HG02588 (cell line): ENCODE data around the gene CFDP1.

Experiments used
- ATAC-seq: cut with Tn5 transposase; IDR thresholded peaks from one replicate; pipeline ENCODE4 v1.9.1; 2021; ENCODE audit warnings: mild to moderate bottlenecking, moderate library complexity; ENCODE audit not compliant: unreplicated experiment

CFDP1 gene

DNA sequence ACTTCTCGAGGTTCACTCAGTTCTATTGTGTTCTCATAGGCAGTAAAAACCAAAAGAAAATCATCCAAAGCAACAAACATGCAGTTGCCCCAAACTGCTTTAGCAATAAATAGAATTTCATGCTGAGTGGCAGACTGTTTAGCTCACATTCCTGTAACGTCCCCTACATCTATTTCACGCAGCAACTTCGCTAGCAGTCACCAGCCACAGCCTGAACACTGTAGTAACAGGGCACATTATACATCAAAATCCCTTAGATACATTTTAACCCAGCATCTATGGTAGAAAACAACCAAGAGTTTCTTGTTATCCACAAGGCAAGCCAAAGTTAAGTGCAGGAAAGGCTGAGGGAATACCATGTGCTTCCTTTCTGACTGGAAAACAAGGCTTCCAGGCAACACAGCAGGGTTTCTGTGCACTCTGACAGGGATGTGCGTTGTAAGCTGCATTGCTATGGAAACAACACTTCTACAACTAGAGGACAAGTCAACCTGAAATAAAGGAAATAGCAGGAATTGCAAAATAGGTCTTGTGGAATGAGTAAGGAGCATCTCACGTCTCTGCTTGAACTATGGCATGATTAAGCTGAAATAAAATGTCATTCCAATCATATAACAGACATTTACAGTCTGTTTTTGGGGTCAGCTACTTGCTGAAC is 55.4 kb downstream of the CFDP1 start:
- ATAC-seq, result no peak

DNA sequence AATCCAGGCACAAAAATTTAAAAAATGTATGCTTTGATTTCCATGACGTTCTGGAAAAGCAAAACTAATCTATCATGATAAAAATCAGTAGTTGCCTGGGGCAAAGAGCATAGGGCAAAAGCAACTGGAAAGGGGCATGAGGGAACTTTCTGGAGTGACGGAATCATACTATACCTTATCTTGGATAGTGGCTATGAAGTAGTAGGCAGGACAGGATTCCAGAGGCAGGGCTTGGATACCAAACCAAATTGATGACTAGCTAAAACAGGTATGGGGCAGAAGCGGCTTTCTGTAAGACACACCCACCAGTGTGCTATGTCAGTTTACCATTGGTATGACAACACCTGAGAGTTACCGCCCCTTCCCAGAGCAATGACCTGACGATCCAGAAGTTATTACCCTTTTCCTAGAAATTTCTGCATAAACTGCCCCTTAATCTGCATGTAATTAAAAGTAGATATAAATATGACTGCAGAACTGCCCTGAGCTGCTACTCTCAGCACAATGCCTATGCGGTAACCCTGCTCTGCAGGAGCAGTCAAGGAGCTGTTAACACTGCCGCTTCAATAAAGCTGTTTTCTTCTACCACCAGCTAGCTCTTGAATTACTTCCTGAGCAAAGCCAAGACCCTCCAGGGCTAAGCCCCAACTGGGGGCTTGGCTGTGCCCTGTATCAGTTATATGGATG is 56.7 kb downstream of the CFDP1 start:
- ATAC-seq, result no peak

DNA sequence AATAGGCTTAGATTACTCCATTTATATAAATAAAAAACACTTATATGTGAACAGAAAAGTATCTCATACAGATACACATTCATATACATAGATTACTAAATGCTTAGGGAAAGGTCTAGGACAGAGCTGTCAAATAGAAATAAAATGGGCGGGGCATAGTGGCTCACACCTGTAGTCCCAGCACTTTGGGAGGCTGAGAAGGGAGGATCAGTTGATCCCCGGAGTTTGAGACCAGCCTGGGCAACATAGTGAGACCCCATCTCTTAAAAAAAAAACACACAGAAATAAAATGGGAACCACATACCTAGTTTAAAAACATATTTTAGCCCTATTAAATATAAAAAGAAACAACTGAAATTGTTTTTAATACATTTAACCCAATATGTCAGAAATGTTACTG is 58.9 kb downstream of the CFDP1 start:
- no peak for ATAC-seq

DNA sequence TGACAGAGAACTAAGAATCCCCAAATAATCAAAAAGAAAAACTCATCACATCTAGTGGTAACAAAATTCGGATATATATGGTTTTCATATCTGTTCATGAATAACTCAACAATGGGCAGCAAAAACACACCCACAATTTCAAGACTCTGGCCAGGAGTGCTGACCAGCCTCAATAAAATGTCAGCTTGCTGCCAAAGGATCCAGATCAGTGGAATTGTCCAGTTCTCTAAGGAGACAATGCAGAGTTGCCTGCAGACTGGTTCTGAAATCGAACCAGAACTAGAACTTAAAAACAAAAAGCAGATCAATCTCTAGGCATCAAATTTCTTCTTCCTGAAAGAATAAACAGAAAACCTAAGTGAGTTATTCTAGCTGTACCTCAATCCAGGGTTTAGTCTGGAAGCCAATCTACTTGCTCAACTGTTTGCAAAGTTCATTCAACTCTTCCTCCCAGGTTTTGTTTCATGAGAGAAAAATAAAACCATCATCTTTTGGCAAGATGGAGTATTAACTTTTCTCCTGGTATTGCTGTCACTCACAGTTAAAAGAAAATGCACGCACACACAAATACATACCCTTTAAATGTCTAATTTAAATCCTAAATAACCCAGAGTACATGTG is 61.0 kb downstream of the CFDP1 start:
- ATAC-seq, result no peak

DNA sequence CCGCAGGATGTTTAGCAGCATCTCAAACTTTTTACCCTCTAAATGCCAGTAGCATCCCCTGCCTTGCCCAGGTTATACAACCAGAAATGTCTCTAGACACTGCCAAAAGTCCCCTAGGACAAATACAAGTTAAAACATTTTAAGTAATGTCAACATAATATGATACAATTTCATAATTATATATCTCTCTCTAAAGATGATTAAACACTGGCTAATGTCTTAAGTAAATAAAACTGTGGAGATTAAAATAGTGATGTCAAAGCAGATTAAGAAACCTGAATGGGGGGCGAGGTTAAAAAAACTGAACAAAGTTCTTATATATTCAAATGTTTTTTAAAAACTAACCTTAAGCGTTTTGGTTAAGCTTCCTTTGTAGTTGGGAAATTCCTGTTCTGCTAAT is 62.1 kb downstream of the CFDP1 start:
- ATAC-seq, result no peak

DNA sequence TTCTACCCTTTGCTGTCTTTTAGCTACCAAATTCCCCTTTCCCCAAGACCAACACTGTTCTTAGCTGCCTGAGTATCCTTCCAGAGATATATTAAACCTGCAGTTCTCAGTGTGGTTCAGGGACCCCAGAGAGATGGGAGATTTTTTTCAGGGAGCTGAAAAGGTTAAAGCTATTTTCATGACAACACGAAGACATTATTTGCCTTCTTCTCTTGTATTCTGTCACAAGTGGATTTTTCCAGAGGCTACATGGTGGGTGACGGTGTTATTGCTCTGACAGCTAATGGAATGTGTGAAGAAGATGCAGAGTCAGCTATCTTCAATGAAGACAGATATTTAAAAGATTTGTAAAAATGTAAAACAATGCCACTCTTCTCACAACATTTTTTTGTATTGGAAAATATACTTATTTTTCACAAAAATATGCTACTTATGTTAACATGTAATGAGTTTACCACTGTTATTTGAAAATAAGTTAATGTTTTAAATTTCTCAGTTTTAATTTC is 69.0 kb downstream of the CFDP1 start:
- ATAC-seq, result no peak

DNA sequence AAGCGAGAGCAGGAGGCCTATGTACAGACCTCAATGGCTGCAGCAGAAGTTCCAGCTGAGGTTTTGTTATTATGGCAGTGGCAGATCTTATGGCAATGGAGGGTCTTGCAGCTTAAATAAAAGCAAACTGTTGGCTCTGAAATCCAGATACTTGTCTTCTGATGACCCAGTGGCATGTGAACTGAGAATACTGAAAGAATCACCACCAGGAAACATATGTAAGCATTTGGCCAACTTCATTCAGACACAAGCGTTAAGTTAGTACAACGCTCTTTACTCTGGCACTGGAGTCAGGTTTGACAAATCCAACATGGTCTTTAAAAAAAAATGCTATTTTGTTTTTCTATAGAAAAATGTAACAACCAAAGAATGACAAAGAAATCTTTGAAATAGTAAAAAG is 70.5 kb downstream of the CFDP1 start:
- ATAC-seq, result no peak

DNA sequence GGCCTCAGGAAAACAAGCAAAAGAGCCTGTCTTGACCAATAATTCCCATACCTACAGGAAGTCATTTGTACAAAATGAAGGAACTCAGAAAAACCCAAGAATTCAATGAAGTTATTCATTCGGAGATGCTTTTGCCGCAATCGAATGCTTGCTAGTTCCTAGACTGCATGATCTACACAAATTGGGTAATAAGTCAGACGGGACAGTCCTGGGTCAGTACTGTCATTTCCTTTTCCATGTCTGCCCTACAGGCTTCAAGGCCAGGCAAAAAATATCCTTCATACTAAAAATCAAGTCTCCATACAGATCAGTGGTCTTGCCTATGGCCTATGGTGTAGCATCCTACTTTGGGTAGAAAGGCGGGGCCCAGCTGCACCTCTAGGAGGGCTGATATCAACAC is 71.4 kb downstream of the CFDP1 start:
- no peak for ATAC-seq

DNA sequence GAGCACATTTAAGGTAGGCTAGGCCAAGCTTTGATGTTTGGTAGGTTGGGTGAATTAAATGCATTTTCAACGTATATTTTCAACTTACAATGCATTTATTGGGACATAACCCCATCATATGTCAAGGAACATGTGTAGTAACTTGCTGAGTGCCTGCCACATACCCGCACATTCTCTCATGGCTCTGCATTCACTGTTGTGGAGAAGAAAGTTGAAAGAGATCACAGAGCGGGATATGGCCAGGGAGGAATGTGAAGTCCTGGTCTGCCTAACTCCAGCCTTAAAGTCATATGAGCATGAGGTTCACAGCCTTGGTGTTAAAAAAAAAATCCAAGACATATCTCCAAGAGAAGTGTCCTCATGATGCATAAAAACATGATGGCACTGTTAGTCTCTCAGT is 79.1 kb downstream of the CFDP1 start:
- no peak for ATAC-seq

DNA sequence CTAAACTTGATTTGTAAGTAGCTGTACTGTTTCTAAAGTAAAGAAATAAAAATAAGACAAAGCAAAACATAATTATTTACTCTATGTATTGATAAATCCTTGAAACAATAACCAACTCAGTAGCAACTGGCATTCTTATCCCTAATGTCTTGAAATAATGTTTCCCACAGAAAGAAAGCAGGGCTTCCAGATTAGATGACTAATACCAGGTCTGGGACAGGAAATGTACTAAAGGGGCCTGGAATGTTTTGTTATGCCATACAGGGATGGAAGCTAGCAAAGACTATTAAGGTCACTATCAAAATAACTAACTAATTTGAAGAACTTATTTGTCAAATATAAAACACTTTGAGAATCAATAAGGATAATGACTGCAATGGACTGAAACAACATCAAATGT is 82.1 kb downstream of the CFDP1 start:
- no peak for ATAC-seq

DNA sequence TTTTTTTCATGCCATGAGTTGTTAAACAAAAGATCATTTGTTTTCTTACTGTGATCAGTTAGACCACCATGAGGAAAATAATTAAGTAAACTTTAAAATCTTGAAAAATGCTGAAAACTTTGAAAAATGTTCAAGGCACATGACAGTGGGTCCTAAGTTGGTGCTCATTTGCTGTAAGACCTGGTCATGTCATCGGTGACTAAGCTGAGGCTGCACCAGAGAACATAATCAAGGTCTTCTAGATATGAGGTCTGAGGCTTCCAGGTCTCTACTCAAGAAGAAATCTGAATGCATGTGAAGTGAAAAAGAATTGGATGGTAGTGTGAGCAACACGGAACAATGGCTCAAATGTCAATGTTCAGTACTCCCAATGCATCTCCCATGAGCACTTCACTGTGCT is 87.6 kb downstream of the CFDP1 start:
- no peak for ATAC-seq

DNA sequence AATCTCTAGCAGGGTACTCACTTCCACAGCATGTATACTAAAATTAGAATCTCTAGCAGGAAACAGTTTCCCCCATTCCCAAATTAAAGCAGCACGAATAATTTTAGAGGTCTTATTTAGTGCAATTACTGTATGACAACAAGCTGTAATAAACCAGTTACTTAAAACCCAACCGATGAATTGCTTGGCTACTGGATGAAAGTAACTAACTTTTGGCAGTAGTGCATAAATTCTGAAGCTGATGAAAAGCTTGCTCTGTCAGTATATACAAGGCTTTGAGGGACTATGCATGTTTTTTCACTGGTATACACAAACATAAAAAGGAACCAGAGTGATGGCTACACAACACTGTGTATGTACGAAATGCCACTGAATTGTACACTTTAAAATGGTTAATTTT is 89.4 kb downstream of the CFDP1 start:
- ATAC-seq, result no peak

DNA sequence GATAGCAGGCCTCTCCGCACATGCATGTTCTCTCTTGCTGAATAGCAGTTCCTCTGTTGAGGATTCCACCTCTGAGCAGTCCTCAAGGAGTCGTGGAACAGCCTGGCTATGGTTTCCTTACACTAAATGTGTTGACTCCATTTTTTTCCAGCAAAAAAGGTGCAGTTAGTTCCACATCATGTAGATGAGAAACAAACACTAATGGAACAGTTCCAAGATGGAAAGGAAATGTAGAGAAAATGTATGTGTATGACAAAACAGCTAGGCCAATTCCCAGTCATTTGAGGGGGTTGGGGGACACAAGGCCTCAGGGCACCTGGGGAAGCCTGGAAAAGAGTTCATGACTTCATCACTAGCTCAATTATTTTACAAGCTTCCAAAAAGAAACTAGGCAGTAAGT is 90.0 kb downstream of the CFDP1 start:
- ATAC-seq, result no peak

DNA sequence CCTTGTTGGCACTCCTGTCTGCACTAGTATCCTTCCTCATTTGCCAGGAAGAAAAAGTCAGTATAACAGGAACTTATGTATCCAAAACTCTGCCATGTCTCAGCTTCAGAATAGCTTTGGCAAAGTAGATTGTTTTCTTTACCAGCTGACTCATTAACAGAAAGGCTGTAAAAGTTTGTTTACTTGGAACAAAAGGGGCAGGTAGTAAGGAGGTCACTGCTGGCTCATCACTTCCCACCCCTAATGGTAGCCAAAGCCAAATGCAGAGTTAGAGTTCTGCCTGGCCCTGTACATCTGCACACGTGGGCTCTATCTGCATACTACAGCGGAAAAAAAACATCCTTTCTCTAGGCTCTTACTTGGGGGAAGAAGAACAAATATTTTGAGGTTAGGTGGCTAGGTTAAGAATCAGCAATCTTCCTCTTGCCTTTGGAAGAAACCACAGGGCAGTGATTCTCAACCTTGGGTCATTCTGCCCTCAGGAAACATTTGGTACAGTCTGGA is 90.9 kb downstream of the CFDP1 start:
- no peak for ATAC-seq

DNA sequence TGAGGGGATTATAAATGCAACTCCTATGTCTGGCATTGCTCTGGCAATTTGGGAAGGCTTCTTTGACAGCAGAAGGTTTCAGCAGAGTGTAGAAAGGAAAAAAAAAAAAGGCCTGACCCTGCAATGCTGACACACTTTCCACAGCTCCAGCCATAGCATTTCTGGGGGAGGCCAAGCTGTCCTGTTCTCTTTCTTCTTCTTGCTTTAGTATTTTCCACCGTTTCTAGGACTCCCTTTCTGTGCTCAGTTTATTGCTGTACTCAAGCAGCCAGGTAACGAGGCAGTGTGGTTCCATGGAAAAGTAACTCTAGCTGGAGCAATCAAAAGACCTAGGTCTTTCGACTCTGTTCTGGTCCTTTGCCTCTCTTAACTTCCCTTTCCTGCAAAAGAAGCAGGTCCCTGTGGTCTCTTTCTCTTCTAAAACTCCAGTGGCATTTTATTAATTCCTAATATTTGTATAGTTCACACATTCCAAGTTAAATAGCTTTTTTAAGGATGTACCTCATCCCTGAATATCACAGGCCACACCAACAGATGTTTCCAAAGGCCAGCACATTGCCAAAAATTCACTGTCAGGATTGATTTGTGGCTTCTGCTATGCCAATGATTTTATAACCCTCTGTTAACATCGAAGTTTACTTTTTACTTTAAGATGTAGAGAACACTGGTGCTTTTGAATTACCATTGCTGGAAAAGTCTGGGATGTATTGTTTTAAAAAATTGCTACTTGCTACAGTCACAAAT is 91.6 kb downstream of the CFDP1 start:
- ATAC-seq, result no peak

DNA sequence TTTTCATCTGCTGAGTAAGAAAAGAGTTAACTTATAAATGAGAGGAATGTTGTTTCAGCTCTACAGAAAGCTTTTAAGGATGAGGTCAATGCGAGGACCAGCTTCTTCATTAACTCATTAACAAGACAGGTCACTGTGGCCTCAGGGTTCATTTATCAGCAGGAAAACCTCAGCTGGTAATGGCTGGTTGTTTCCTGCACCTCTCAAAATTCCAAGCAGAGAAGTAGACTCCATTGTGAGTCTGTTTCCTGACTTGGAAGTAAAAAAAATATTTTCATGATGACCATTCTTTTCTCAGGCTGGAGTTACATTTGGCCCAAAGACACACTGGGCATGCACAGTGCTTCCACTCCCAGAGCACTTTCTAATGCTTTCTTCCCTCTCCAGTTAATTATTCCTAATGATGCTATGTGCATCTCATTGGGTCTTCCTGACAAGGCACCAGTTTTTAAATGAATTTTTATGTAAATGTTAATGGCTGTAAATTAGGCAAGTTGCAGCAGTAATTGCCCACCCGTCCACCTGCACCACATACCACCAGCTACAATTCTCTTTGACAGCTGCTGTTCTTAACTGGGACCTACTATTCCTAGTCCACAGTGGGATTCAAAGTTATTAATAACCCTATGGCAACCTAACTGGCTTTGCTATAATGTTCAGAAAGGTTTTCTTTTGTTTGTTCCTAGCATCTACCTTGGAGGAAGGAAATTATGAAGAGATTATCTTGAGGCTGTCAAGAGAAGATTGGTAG is 92.4 kb downstream of the CFDP1 start:
- no peak for ATAC-seq

DNA sequence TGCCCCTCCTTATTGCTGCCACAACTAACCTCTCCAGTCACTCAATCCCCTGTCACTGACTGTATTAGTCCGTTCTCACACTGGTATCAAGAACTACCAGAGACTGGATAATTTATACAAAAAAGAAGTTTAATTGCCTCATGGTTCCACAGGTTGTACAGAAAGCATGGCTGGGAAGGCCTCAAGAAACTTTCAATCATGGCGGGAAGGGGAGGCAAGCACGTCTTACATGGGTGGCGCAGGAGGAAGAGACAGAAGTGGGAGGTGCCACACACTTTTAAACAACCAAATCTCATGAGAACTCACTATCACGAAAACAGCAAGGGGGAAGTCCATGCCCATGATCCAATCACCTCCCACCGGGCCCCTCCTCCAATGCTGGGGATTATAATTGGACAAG is 95.9 kb downstream of the CFDP1 start:
- no peak for ATAC-seq

DNA sequence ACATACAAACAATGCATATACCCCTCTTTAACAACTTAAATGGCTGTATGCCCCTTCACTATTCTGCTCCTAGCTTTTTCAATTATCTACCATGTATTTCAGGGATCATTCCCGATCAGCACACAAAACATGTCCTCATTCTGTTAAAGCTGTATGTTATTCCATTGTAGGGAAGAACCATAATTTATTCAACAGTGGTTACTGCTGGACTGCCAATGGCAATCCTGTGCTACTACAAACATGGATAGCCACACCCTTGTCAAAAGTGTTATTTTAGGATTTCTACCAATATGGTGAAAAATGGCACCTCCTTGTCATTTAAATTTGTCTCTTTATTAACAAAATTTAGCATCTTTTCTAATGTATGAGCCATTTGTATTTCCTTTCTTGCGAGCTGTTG is 96.8 kb downstream of the CFDP1 start:
- no peak for ATAC-seq

DNA sequence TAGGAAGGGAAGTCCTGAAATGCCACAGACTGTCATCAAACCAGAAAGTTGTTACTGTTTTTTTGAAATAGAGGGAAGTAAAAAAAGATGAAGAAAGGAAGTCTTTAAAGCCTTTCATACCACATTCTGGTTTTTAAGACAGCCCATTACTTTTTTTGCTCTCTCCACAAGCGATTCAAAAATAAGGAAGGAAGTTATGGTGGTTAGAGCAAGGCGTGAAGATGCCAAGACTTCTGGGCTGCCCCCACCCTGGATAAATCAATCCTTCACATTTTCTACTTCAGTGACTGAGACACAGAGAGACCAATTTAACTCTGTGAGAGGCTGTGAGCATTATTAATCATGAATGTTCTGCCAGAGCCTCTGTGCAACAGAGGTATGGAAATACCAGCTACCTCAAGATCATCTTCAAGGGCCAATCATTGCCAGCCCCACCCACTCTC is 99.6 kb downstream of the CFDP1 start:
- ATAC-seq, result no peak

DNA sequence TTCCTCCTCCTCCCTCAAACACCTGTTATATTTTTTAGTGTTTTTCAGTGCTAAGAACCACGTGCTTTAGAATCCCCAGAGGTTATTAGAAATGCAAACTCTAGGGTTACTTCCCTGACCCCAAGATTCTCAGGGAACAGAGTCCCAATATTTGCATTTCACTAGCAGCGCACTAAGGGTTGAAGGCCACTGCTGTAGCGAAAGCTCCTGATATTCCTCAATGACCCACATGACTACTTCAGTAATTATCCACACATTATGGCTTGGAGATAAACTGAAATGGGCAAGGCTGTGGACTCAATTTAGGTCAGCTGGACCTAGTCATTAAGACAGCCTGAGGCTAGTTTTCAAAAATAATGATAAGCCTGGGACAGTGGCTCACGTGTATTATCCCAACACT is 103.4 kb downstream of the CFDP1 start:
- no peak for ATAC-seq

DNA sequence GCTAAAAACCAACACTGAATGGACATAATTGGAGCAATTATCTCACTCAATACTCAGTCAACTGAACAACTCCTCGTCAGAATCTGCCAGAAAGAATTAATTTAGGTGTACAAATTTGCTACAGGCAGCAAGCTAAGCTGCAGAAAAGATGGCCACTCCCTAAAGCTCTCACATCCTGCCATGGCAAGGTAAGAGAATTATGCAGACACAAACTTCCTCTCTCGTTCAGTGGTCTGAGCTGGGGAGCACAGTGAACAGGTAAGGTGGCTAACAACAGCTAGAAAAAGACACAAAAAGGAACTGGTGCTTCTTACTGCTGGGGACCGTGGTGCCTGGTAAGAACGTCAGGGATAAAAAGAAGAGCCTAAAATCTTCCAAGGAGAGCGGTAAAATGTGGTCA is 107.0 kb downstream of the CFDP1 start:
- ATAC-seq, result no peak
